ENCODE data around the gene LTA.

Gene LTA, protein sequence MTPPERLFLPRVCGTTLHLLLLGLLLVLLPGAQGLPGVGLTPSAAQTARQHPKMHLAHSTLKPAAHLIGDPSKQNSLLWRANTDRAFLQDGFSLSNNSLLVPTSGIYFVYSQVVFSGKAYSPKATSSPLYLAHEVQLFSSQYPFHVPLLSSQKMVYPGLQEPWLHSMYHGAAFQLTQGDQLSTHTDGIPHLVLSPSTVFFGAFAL

DNA sequence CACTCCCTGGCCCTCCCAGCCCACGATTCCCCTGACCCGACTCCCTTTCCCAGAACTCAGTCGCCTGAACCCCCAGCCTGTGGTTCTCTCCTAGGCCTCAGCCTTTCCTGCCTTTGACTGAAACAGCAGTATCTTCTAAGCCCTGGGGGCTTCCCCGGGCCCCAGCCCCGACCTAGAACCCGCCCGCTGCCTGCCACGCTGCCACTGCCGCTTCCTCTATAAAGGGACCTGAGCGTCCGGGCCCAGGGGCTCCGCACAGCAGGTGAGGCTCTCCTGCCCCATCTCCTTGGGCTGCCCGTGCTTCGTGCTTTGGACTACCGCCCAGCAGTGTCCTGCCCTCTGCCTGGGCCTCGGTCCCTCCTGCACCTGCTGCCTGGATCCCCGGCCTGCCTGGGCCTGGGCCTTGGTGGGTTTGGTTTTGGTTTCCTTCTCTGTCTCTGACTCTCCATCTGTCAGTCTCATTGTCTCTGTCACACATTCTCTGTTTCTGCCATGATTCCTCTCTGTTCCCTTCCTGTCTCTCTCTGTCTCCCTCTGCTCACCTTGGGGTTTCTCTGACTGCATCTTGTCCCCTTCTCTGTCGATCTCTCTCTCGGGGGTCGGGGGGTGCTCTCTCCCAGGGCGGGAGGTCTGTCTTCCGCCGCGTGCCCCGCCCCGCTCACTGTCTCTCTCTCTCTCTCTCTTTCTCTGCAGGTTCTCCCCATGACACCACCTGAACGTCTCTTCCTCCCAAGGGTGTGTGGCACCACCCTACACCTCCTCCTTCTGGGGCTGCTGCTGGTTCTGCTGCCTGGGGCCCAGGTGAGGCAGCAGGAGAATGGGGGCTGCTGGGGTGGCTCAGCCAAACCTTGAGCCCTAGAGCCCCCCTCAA, at the start of gene LTA:
Gene LTA (plus strand): TSS at position 249 of the 871 bp plus-strand sequence. CDS start 454 bp downstream, at position 703.
- no peak for DNase-seq

DNA sequence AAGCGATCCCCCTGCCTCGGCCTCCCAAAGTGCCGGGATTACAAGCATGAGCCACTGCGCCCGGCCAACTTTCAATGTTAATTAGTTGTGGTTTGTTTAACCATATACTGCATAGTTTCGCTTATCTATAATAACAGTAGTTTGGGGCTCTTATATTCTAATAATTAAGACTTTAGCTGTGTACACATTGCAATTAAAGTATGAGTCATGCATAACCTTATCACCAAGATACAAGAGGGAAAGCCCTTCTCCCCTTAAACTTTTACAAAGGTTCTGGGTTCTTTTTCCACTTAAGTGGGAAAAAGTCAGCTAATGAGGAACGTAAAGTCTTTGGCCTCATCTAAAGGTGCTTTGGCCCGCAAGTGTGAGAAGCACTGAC, 46.5 kb upstream of the LTA start:
- DNase-seq: no peak

DNA sequence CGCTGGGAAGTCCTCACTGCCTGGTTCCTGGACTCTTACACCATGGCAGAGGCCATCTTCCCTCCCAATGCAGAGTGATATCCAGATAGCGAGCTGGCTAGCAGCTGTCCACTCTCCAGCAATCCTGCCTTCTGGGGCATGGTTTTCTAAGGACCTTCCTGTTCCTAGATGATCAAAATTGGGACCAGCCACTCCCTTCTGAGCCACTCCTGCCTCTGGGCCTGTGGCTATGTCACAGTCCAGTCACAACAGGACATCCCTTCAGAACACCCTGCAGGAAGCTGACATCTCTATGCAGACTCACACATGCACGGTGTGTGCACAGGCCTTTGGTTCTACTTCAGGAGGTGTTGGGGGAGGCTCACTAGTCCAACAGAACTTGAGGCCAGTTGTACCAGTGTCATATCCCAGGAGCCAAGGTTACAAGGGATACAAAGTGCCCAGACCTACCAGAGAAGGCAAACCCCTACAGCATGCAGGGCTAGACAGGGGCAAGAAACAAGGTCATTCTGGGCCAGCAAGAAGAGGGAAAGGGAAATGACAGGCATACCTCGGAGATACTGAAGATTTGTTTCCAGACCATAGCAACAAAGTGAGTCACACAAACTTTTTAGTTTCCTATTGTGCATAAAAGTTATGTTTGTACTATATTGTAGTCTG, 46.0 kb upstream of the LTA start:
- no peak for DNase-seq

DNA sequence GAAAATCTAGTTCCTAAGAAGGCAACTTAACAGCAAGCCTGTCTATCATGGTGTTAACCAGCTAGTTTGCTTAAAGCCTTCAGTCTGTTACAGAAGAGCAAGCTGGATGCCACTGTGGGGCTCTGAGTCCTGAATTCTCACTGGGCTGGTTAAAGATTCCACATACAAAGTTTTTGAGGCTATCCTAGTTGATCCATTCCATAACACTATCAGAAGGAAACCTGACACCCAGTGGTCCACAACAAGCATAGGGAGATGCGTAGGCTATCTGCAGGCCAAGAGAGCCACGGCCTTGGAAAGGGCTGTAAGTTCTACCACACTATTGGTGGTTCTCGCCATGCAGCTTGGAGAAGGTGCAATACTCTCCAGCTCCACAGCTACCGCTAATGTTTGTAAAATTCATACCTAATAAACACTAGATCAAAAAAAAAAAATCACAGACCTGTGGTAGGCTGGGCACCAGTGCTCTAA, 43.7 kb upstream of the LTA start:
- no peak for DNase-seq

DNA sequence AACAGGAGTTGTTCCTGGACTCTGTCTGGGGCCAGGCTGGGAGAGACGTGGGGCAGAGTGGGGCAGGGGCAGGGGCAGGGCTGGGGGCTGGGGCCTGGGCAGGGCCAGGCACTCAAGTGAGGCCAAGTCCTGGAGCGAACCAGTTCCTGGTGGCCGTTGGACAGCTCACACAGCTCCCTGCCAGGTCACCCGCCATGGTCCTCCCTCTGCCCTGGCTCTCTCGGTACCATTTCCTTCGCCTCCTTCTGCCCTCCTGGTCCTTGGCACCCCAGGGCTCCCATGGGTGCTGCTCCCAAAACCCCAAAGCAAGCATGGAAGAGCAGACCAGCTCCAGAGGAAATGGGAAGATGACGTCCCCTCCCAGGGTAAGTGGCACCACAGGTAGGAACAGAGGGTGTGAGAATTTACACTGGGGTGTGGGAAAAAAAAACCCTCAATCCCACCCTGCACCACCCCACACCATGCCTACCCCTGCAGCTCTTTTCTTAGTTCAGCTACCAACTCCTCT, 43.2 kb upstream of the LTA start, which contains the start of gene MCCD1:
Gene MCCD1 (plus strand): TSS at position 142 of the 508 bp plus-strand sequence. CDS start 53 bp downstream, at position 195.
- no peak for DNase-seq

DNA sequence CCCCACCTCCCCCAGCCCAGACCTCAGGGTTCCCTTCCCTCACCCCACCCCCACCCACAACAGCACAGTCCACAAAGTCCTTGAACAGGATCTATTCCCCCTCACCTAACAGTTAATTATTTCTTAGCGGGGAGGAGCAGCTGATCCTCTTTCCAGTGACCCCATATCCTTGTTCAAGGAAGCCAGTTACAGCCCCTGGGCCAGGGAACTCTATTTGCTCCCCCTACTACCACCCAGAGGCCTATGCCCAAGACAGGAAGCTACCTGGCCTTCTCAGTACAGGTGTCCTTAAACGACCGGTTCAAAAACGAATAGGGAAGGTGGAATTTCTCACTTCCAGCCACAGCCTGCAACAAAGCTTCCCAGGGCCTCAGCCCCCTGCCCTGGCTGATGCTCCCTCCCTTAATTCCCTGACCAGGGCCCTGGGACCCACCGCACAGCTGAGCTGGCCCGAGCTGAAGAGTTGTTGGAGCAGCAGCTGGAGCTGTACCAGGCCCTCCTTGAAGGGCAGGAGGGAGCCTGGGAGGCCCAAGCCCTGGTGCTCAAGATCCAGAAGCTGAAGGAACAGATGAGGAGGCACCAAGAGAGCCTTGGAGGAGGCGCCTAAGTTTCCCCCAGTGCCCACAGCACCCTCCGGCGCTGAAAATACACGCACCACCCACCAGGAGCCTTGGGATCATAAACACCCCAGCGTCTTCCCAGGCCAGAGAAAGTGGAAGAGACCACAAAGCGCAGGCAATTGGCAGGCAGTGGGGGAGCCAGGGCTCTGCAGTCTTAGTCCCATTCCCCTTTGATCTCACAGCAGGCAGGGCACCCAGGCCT, 42.5 kb upstream of the LTA start:
- no peak for DNase-seq

DNA sequence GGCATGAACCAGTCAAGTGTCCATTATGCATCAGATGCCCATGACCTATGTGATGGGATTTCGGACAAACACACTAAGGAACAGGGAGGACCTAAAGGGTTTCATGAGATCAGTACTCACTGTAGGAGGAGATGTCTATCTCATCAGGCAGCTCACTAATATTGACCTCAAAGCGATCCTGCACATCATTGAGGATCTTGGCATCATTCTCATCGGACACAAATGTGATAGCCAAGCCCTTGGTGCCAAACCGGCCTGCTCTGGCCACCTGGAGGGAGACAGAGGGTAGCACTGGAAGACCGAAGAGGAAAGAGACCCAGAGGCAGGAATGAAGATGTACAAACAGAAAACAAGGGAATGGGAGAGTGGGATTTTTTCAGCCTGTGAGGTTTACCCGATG, 41.4 kb upstream of the LTA start:
- no peak for DNase-seq

DNA sequence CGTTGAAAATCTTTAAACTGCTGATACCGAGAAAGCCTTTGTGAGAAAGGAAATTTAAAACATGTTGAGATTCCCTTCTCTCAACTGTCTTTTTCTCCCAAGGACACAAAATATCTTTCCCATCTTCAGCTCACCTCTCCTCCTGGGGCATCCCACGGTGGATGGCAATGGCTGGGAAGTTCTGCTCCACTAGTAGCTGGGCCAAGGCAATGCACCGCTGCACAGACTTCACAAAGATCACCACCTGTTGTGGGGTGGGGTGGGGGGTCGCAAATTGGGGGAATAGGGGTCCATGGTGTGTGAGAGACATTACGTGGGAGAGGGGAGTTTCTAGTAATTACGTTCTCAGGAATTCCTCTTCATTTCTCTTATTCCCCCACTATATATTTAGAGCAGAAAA, 40.9 kb upstream of the LTA start:
- no peak for DNase-seq

DNA sequence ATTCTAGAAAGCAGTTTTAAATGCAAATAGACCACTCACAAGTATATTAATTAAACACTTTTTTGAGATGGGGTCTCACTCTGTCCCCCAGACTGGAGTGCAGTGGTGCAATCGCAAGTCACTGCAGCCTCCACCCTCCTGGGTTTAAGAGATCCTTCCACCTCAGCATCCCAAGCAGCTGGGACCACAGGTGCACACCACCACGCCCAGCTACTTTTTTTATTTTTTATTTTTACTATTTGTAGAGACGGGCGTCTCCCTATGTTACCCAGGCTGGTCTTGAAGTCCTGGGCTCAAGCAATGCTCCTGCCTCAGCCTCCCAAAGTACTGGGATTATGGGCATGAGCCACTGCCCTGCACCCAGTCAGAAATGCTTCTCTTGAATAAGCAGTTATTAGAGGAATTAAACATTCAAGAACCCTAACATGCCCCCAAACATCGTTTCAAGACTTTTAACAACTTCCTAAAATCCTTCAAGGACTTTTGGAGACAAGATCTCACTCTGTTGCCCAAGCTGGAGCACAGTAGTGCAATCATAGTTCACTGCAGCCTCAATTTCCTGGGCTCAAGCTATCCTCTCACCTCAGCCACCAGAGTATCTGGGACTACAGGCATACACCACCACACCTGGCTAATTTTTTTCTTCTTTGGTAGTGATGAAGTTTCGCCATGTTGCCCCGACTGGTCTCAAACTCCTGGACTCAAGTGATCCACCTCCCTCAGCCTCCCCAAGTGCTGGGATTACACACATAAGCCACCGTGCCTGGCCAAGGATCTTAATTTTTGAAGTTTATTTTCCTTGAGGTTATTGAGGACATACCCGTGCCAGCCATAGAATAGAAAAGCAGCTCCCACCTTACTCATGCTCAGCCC, 40.1 kb upstream of the LTA start:
- DNase-seq: no peak

DNA sequence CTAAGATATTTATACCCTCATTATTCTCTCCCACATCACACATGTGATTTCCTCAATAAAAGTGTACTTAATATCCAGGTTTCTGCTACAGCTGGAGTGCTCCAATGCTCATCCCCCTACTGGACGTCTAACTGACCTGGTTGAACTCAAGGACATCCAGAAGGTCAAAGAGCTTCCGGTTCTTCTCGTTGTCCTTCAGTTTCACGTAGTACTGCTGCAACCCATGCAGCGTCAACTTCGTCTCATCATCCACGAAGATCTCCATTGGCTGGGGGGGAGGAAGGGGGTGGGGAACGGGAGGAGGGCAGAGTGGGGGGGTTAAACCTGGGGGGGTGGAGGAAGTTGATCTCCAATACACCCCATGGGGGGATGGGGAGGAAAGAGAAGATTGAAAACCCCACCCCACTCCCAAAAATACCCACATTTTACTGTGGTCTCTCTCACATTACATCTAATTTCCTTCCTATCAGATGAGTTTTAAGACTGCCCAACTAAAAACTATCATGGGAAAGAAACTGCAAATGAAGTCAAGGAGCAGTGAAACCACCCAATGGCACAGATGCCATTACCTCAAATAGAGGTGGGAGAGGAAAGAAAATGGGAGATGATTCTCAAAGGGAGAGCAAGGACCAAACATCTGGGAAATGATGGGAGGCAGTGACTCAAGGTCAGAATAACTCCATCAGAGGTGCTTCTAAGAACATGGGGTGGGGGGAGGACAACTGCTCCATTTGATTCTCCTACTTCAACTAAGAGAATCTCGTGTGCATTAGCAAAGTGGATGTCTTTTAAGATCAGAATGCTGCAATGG, 39.2 kb upstream of the LTA start:
- no peak for DNase-seq

DNA sequence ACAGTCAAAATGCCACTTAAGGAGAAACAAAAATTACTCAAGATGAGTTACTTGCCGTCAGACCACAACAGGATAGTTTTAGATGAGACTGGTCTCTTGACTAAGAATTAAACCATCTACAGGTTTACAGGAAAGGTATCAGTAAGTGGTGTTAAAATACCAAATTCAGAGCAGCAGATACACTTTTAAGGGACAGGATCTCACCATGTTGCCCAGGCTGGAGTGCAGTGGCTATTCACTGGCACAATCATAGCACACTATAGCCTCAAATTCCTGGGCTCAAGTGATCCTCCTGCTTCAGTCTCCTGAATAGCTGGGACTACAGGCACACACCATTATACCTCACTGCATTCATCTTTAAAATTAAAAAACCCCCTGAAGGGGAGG, 38.6 kb upstream of the LTA start:
- DNase-seq: no peak

DNA sequence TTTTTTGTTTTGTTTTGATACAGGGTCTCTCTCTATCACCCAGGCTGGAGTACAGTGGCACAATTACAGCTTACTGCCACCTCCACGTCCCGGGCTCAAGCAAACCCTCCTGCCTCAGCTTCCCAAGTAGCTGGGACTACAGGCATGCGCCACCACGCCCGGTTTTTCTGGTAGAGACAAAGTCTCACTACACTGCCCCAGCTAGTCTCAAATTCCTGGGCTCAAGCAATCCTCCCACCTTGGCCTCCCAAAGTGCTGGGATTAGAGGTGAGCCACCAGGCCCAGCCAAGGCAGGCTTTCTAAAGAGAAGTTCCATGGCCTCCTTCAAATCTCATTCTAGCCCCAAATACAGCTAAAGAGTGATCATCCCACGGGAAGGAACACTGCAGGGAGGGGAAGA, 38.1 kb upstream of the LTA start:
- DNase-seq: no peak

DNA sequence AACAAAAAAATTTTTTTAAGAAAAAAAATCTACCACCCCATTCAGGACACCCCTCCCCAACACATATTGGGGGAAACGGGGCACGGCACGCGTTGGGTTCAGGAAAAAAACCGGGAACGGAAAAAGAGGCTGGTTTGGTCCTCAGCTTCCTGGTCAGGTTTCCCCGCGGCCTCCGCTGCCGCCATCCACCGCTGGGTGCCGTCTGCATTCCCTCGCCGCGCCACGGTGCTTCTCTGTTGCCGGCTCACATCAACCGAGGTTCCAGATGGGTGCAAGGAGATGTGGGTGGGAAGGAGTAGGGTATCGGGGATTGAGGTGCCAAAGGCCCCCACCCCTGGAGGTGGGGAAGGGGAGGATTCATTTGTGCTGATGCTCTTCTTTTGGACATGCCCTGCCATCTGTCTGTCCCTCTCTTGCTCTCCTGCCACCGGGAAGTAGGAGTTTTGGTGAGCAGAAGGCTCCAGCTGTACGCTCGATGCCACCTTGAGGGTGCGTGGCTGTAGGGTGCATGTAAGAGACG, 37.5 kb upstream of the LTA start:
- no peak for DNase-seq

DNA sequence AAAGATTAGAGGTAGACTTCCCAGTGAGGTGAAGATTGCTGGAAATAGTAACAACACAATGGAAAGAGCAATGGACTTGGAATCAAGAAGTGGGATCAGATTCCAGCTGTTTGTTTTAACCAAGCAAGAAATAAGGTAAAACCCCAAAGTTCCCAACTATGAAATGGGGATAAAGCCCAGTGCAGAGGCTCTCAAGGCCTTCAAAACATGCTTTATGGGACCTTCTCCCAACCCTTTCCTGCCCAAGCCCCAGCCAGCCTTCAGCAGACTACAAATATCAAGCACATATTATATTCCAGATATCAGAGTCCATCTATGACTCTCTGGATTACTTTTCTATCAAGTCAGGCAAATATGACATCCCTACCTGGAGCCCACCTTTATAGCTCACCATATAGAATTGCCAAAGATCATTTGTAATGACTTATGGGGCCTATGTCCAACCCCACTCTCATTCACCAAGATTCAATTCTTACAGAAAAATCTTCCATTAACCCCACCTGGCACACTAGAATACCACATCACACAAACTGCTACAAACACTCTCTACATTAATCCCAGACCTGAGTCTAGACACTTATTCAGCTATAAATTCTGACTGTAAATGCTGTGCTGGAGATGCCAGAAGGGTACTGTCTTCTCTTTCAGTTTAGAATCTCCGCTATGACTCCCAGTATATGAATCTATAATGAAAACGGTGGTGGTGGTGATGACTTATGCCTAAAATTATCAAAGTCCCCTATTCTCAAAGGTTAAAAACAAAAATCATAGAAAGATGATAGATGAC, 36.4 kb upstream of the LTA start:
- no peak for DNase-seq

DNA sequence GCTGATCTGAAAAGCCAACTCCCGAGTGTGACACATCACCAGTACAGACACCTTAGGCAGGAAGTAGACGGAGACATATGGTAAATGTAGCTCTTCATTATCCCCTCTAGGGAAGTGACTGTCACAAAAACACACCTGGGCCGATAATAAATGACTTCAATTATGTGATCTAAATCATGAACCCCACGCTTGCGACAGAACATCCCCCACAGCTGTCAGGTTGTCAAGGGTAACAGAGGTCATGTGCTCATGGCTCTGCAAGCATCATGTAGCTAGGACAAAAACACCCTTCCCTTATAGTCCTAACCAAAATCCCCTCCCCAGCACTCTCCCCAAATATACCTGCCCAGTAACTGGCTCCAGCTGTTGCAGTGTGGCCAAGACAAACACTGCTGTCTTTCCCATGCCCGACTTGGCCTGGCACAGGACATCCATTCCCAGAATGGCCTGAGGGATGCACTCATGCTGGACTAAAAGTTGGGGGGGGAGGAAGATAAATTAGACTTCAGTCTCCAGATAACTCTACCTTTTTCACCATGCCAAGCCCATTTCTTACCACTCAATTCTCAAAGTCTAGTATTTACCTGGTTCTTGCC, 33.2 kb upstream of the LTA start:
- DNase-seq: no peak

DNA sequence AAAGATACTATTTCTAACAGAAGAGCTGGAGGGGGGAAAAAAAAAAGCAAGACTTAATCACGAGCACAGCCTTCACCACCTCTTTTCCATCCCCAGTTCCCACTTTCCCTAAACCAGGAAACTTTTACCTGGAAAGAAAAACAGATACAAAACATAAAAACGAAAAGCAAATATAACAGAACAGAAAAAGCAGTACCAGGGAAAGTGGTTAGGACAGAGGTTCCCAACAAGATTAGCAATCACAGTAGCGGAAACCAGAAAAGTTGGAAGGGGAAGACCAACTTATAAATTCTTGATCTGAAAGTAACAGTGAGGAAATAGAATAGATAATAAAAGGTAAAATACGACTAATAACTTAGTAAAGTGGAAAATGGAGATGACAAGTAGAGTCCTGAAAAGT, 31.4 kb upstream of the LTA start:
- DNase-seq: no peak

DNA sequence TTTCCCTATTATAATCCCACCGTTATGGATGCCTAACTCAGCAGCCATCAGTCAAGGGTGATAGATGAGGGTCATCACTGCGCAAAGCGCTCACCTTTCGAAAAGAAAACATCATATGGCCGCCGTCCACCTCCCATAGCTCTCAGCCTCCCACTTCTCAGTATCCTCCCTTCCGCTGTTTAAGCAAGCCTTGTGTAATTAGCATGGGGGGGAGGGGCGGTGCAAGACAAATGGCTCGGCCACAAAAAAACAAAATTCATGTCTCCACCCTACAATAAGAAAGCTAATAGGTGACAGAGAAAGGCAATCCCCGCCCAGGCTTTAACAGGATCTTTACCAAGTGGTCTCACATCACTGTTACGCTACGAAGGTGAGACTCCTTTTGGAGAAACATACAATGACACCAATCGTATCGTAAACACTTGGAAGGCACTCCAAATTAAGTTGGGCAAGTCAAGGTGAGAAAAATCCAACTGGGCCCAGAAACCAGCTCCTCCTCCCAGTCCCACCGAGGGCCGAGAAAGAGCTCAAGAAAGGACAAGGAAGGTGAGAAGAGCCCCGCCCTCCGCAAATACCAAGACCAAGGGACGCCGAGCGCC, 30.9 kb upstream of the LTA start:
- peak in 1 of 2 donors; percentile 66 for DNase-seq

DNA sequence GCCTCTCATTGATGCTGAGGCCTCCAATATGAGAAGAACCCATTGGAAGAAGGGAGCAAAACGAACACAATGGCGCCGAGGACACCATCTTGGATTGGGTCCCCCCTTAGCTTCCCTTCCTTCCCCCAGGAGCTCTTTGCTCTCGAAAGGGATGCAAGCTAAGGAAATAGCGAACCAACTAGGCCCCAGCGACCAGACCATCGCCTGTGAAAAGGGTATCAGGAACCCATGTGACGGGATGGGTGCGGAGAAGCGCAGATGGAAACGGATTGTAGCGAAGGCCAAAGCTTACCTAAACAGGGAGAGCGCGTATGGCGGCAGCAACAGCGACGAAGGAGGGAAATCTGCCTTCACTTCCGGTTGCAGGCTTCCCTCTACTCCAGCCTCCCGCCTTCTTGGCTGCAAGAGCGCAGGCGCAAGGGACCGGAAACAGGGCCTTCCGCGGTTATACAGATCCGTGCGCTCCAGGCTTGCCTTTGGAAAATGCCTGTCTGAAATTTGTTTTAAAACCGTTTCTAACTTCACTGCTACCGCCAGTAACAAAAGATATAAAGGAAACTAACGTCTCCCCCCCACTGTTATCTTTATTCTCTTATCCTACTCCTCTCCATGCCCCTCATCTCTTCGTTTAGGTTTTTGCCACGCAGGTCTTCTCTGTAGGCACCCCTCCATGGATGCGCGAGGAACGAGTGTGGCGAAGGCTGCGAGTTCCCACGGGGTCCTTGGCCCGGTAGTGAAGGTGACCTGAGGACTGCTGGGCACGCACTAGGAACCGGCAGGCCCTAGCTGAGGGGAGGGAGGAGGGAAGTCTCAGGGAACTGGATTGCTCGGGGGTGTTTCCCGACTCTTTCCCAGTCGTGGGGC, 30.2 kb upstream of the LTA start, which contains the start of gene DDX39B:
Gene DDX39B (minus strand): TSS at position 346 of the 864 bp plus-strand sequence. CDS start 1,471 bp downstream, outside the sequence.
- DNase-seq: peak; percentile 95 to 96
